Adrenal gland (tissue), 5 donors: ENCODE measurements around the gene SCN3A.

Experiments
- POLR2A ChIP-seq, 2 donors: fragments of 450-650 bp; IDR thresholded peaks; one replicate each; pipeline ENCODE4 v1.6.1; 2017; ENCODE audit warnings: antibody characterized with exemption in 2 of 2, mild to moderate bottlenecking in 2 of 2, moderate library complexity in 1 of 2
- TF ChIP-seq, protein P1 (sequence below), 6 experiments: fragments of 450-650 bp in 4 of 6; fragments of 200-600 bp in 2 of 6; sonication (generic) in 1 of 6; IDR thresholded peaks; 1 replicate in 5 of 6; 2 replicates in 1 of 6; pipeline versions ENCODE4 v1.5.1 to v1.8.0; 2016 to 2021; ENCODE audit warnings: antibody characterized with exemption in 6 of 6, mild to moderate bottlenecking in 2 of 6, moderate library complexity in 1 of 6
- donor health status: DM: no; HTN: no; CAD: no.

- TF ChIP-seq, protein P1, sequence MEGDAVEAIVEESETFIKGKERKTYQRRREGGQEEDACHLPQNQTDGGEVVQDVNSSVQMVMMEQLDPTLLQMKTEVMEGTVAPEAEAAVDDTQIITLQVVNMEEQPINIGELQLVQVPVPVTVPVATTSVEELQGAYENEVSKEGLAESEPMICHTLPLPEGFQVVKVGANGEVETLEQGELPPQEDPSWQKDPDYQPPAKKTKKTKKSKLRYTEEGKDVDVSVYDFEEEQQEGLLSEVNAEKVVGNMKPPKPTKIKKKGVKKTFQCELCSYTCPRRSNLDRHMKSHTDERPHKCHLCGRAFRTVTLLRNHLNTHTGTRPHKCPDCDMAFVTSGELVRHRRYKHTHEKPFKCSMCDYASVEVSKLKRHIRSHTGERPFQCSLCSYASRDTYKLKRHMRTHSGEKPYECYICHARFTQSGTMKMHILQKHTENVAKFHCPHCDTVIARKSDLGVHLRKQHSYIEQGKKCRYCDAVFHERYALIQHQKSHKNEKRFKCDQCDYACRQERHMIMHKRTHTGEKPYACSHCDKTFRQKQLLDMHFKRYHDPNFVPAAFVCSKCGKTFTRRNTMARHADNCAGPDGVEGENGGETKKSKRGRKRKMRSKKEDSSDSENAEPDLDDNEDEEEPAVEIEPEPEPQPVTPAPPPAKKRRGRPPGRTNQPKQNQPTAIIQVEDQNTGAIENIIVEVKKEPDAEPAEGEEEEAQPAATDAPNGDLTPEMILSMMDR (IDR thresholded peaks at IDR 0.05) = no peak
- no peak for TF ChIP-seq POLR2A (IDR thresholded peaks at IDR 0.05)
Measured at GRCh38 chr2:165192729-165193128, 11.1 kb downstream of the SCN3A start.
